IPS DF 4.7 (cell line): Measurements from ENCODE around the gene VPS8.
"Not testable (repeated sequence)": the region's sequence is repeated elsewhere in the genome, so short reads cannot be mapped to it uniquely, and the experiment has no call there.

ENCODE experiments used
- DNase-seq: peaks from one replicate; pipeline ENCODE4 v3.0.0-alpha.2; 2013; ENCODE audit warnings: low spot score; ENCODE audit errors: extremely low read depth

Gene VPS8

DNA sequence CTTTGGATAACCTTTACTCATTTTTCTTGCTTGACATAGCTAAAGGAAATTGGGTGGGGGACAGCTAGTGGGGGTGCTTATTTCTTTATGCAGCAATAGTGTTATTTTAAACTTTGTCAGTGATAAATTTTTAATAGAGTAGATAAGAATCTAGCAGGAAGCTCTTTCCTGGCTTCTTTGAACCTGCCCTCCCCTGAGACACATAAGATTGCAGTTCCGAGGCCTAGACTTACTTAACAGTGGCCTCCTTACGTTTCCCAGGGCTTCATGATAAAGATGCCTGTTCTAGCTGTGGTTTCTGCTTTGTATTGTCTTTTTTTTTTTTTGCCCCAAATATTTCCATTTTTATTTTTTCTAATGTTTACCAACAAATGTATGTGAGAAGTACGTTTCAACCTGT lies 170.1 kb downstream of the VPS8 start:
- no peak for DNase-seq

DNA sequence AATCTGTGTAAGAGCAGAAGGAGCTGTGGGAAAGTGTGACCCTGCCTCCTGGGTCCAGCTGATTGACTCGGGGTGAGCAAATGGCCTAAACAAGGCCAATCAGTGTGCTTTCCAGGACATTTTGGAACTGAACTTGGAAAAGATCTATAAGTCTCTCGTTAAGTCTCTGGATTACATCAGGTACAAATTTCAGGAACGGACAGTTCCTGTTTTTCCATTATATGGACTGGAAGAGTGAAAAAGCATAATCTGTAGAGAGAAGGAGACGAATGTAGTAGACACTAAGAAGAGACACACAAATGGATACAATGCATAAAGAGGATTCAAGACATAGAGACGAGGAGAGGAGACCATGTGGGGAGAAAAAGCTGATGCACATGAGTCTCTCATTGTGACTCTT lies 173.6 kb downstream of the VPS8 start:
- no peak for DNase-seq

DNA sequence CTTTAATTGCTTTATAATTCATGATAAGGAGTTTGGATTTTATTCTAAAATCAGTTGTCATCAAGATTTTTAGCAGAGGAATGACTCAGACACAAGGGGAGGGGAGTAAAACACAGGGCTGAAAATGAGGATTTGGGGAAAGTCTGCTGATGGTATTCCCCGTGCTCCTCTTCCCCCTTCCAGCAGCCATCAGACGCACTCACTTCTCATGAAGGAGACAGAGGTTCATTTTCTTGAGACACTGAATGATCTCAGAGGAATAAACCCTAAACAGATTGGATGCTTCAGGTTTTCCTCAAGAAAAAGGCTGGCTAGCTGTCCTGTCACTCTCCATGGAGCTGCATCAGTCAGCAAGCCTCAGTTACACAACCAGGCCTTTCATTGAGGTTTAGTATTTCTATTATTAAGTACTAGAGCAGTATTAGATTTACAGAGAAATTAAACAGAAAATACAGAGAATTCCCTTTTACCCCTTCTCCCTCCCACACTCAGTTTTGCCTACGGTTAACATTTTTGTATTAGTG lies 174.5 kb downstream of the VPS8 start:
- DNase-seq, result no peak

DNA sequence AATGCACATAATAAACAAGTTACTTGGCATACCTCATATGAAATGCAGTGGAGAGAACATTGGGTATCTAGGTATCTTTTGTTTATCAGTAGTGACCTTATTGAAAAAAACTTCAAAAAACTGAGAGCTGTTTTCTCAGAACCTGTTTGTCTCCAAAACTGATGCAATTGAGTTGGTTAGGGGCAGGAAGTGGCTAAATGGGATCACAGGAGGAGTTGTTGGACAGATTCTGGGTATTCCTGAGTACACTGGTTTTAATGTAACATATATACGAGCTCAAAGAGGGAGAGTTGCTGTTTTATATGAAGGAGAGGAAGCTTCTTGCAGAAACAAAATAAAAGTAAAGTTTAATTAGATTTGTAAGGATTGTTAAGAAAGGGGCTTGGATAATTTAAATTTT lies 181.4 kb downstream of the VPS8 start:
- DNase-seq, result no peak

DNA sequence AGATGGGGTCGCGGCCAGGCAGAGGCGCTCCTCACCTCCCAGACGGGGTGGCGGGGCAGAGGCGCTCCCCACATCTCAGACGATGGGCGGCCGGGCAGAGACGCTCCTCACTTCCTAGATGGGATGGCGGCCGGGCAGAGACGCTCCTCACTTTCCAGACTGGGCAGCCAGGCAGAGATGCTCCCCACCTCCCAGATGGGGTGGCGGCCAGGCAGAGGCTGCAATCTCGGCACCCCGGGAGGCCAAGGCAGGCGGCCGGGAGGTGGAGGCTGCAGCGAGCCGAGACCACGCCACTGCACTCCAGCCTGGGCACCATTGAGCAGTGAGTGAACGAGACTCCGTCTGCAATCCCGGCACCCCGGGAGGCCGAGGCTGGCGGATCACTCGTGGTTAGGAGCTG lies 191.9 kb downstream of the VPS8 start:
- DNase-seq, result not testable (repeated sequence)

DNA sequence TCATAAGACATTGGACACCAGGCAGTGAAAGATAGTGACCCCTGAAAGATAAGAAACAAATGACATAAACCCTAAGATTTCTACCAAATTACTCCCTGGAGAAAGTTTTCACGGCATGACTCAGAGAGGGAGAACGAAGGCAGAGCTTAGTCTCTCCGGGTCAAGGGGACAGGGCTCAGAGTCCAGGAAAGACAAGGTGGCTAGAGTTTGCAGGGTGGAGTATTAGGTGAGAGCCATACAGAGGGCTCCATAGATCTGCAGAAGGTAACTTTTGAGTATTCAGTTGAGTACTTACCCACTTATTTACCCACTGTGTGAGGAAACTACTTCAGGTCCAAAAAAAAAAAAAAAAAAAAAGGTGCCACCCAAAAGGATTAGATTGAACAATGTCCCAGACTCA lies 197.7 kb downstream of the VPS8 start:
- no peak for DNase-seq

DNA sequence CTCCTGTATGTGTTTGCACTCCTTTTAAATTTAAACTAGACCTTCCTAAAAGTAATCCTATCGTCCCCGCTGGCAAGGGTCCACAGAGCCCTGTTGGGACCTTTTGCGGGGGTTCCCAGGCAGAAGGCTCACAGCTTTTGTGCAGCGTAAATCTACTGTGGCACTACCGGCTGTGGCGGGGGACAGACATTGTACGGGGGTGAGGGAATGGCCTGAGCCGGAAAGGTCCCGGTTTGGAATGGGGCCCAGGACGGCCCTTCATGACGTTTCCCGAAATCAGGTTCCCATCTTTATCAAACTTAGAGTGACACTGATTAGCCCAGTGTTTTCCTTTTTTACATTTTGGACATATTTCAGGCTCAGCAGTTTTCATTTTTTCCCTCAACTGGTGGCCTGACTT lies 205.6 kb downstream of the VPS8 start:
- DNase-seq, result not testable (repeated sequence)

DNA sequence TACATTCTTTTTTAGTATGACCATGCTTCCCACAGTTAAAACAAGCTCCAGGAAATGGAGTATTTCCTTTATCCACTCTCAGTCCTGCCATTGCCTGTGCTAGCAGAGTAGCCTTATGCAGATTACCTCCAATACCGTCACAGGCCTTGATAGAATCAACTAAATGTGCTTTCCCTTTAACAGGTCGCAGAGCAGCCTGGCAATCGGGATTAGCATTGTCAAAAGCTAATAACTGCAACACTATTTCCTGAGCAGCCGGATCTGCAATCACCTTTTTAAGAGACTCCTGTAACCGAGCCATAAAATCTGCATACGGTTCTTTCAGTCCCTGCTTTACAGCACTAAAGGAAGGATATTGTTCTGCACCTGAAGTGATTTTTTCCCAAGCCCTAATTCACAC lies 206.0 kb downstream of the VPS8 start:
- DNase-seq, result not testable (repeated sequence)

DNA sequence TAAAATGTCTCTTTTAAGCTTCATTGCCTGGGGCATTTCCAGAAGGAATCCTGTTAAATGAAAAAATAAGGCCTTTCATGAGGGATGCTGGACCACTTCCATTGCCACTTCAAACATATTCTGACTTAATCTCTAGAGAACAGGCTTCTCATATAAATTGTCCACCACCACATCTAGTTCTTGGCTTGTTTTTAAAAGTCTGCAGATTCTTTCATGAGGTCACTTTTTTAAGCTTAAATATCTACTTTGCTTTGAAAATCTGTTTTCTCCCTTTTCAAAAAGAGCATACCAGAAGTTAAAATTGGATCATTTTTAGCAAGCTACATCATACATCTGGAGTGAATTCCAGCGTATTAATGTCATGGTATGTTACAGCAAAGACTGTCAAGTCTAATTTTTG lies 209.3 kb downstream of the VPS8 start:
- DNase-seq, result no peak

DNA sequence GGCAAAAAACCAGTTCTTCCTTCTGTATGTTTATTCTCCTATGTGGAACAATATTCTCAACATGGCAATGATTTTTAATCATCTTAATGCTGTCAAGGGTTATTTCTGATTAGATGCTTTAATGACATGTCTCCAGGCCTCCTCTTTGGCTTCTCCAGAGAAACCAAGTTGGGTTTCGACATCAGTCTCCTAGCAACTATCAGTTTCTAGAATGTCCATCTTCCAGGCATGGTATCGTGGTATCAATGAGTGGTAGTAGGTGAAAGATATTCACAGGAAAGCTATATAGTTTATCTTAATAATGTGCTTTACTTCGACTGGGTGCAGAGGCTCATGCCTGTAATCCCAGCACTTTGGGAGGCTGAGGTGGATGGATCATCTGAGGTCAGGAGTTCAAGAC lies 212.4 kb downstream of the VPS8 start:
- DNase-seq, result no peak

DNA sequence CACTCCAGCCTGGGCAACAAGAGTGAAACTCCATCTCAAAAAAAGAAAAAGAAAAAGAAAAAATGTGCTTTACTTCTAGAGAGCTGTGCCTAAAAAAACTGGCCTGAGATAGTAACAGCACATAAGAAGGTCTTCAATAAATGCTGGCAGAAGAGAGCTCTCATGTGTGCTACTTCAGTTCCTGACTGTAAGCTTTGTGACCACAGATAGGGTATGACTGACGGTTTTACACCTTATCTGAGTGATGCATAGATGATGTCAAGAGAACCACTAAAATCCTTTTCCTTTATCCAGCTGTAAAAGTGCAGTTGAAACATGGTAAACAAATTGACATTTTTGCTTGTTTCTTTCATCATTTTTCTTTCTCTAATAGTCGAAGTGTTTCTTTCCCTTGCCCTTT lies 213.0 kb downstream of the VPS8 start:
- DNase-seq, result no peak

DNA sequence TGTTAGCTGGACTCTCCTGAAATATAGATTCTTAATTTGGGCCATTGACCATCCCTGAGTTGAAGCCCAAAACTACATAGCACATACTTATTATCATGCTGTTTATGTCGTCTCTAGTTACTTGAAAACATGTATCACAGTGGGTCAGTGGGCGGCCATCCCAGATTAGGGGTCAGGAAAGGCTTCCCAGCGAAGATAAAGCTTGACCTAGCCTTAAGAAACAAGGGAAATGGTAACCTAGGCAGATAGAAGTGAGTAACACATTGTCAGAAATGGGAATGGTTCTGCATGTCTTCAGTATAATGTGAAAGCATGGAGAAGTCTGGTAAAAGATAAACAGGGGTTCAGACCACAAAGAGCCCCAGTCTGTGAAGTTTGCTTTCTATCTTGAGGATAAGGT lies 216.2 kb downstream of the VPS8 start:
- DNase-seq, result no peak

DNA sequence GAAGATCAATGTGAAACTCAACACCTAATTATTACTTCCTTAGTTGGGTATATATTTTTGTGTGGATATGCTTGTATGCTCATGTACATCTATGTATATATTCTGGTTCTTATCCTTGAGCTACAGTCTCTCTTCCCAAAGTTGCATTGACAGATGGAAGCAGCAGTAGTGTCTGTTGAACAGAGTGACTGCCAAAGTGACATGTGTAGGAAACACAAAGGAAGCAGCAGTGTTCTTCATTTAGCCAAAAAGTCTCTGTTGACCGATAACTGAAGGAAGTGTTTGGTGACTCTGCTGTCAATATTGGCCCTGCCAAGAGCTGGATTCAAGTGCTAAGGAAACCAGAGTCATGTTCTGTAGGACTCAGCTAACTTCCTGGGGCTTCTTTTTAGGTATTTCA lies 217.1 kb downstream of the VPS8 start:
- DNase-seq, result no peak

DNA sequence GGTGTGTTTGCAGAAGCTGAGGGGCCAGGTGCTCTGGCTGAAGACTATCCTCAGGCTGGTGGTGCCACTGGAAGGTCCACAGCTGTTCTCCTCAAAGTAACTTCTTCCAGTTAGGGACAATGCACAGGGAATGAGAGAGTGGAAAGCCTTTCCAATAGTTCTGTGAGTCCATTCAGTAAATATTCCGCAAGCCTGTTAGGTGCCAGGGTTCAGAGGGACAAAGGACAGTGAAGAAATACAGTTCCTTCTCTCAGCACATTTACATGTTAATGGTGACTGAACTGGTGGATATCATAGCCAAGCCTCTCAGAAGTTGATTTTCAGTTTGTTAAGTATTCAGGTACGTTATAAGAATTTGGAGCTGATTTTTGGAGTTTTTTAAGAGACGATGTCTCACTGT lies 218.4 kb downstream of the VPS8 start:
- DNase-seq, result no peak

DNA sequence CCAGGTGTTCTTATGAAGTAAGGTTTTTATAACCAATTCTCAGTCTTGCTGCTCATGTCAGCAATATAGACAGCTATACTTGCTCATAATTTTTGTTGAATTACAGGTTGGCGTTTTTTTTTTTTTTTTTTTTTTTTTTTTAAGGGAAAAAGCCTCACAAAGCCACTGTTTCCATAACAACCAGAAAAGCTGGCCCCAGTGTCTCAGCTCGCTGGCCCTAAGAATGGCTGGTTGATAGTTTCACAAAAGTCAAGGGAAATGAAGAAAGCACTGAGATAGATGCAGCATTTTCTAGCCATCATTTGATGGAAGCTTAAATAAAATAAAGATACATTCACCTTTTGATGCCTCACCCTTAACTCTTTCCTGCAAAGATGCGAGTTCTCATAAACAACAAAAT lies 219.0 kb downstream of the VPS8 start:
- no peak for DNase-seq

DNA sequence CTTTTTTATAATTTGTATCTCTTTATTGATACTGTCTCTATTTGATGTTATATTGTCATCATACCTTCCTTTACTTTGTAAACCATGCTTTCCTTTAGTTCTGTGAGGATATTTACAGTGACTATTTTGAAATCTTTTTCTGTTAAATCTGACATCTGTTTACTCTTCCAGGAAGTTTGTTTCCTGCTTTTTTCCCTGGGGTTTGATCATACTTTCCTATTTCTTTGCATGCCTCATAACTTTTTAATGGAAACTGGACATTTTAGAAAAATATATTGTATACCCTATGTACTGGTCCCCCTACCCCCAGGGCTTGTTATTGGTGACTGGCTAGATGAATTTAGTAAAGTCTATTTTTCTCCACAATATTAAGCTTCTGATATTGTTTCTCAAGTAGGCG lies 225.8 kb downstream of the VPS8 start:
- no peak for DNase-seq

DNA sequence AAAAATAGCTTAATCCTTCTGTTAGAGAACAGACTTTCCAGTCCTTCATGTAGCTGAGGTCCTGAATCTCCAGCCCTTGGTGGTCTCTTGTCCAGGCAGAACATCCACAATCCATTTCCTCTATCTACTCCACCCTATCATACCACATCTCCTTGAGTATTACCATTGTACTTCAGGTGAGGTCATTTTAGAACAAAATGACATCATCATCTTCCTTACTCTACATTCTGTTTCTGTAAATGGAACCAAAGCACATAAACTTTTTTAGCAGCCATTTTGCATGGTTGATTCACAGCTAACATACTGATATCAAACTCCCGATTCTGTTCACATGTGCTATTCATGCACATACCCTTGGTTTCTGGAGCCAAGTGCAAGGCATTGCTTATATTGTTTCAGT lies 228.5 kb downstream of the VPS8 start:
- no peak for DNase-seq

DNA sequence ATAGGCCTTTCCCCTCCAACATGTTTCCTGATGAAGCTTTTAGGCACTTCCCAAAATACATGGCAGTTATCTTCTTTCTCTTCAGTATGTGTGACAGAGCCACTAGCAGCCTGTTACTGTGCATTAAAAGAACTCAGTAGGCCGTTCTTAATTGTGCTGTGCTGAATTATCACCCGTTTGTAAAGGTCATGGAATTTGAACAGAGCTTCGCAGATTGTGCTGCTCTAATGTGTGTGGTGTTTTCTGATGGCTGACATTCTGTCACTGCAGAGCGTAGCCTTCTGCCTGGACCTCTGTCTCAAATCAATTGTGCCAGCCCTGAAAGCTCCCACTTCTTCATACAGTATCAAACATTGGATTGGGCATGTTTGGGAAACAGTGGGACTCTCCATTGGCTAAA lies 229.6 kb downstream of the VPS8 start:
- no peak for DNase-seq

DNA sequence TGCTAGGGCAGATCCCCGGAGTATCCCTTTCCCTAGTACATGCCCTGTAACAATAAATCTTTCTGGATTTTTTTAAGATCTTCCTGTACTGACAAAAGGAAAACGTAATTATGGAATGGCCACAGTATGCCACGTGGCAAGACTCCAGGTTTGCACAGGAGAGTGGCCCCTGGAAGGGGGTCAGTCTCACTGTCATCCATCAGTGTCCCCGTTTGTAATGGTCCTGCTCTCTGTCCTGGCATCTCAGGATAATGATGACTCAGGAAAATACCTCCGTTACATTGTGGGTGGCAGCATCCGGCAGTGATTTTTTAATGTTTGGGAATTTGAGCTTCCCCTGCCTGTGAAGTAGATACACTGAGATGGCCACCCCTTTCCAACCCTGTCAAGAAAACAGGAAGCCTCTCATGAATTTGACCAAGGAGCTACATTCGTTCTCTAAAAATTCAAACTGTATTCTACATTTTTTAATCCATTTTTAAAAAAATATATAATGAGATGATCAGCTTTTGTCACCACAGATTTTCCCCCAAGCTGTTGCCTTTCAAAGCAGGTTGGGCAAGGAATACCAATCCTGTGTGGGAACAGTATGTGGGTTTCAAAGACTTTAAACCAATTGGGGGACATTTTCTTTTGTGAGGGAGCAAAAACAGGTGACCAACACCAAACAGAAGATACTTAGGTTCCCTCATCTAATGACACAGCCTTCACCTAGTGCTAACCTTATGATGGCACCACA lies 230.5 kb downstream of the VPS8 start:
- DNase-seq, result no peak

DNA sequence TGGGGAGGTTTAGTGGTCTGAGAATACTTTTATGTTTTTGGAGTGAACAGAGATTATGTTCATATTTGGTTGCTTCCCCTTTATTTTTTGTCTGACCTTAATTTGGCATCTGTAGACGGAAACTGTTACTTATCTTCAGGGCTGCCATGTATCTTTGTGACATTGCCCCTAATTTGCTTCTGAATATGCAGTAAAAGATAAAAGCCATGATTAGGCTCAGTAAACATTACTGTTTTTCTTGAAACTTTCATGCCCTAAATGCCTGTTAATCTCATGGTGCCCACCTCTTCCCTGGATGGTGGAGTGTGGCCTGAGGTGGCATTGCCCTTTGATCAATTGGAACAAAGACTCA lies 234.2 kb downstream of the VPS8 start:
- DNase-seq, result no peak

DNA sequence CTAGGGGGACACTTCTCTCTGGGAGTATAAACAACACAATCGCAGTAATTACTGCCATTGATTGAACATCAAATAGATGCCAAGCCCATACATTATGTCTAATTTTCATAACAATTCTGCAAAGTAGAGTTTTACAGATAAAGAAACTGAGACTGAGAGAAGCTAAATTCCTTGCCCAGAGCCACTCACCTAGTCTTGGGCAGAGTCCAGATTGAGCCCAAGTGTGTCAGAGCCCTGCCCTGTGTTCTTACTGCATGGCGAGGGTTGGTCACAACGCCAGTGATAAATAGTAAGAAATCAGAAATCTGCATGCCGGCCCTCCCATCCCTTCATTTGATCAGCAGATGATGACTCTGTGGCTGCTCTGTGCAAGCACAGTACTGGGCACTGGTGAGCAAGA lies 234.6 kb downstream of the VPS8 start:
- DNase-seq, result no peak

DNA sequence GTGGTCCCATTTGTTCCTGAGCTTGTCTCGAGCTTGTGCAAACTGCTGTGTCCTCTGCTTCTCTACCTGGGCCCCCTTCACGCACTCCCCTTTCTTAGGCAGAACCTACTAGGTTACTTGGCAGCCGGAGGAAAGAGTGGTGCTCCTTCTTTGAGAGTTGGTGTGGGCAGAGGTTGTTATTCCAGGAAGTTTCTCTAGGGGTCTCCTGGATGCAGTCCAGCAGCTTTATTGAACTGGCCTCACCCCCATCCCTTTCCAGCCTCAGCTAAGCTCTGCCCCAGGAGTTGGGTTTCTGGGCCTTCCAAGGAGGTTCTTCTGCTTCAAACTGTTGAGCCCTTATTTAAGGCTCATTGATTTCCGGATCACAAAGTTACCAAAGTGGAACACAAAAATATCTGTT lies 237.7 kb downstream of the VPS8 start:
- DNase-seq, result no peak

DNA sequence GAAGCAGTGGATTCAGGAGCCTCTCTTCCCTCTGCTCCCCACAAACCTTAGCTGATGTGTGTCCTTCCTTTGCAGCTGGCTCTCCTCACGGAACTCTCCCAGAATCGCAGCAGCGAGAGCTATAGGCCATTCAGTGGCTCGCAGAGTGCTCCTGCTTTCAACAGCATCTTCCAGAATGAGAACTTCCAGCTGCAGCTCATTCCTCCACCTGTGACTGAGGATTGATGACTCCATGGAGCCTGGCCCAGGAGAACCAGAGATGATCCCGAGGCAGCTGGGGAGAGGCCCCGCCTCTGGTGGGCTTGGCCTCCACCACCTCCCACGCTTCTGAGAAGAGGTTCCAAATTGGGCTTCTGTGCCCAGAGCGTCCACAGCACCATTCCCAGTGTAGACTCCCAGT lies 239.8 kb downstream of the VPS8 start:
- no peak for DNase-seq

DNA sequence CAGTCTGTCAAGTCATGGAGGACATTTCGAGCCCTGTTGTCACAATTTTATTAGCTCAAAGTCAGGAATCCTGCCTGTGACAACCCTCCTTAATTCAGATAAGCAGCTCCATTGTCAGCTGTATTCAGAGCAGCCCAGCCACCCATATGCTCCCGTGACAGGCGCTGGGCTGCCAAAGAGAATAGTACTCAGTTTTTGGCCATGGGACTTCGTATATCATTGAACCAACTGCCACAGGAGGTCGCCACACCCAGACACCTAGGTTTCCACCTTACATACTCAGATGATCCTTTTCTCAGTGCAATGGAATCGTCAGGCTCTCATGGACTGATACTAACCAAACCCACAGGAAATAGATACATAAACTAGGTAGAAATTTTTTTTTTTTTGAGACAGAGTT lies 240.7 kb downstream of the VPS8 start:
- no peak for DNase-seq
